Ishikawa (cell line): ENCODE measurements around the gene TMEM161A.

ENCODE experiments used
- CEBPB ChIP-seq: IDR thresholded peaks from 2 replicates; pipeline ENCODE4 v1.6.1; 2012
- EGR1 ChIP-seq: IDR thresholded peaks from 2 replicates; pipeline ENCODE4 v1.6.1; 2012
- EP300 ChIP-seq: IDR thresholded peaks from 2 replicates; pipeline ENCODE4 v1.6.1; 2012; ENCODE audit warnings: borderline replicate concordance
- FOXM1 ChIP-seq: IDR thresholded peaks from 2 replicates; pipeline ENCODE4 v1.6.1; 2012; ENCODE audit warnings: low read depth, borderline replicate concordance
- MAX ChIP-seq: IDR thresholded peaks from 2 replicates; pipeline ENCODE4 v1.6.1; 2012
- NFIC ChIP-seq: IDR thresholded peaks from 2 replicates; pipeline ENCODE4 v1.6.1; 2012
- REST ChIP-seq: IDR thresholded peaks from 2 replicates; pipeline ENCODE4 v1.6.1; 2012; ENCODE audit warnings: low read depth, mild to moderate bottlenecking
- TAF1 ChIP-seq: IDR thresholded peaks from 2 replicates; pipeline ENCODE4 v1.6.1; 2012; ENCODE audit warnings: low read depth, mild to moderate bottlenecking
- TCF12 ChIP-seq: IDR thresholded peaks from 2 replicates; pipeline ENCODE4 v1.6.1; 2012; ENCODE audit warnings: low read depth
- TEAD4 ChIP-seq: IDR thresholded peaks from 2 replicates; pipeline ENCODE4 v1.6.1; 2012
- YY1 ChIP-seq: IDR thresholded peaks from 2 replicates; pipeline ENCODE4 v1.6.1; 2012; ENCODE audit warnings: low read depth
- ZBTB7A ChIP-seq: IDR thresholded peaks from 2 replicates; pipeline ENCODE4 v1.6.1; 2012; ENCODE audit warnings: low read depth

DNA sequence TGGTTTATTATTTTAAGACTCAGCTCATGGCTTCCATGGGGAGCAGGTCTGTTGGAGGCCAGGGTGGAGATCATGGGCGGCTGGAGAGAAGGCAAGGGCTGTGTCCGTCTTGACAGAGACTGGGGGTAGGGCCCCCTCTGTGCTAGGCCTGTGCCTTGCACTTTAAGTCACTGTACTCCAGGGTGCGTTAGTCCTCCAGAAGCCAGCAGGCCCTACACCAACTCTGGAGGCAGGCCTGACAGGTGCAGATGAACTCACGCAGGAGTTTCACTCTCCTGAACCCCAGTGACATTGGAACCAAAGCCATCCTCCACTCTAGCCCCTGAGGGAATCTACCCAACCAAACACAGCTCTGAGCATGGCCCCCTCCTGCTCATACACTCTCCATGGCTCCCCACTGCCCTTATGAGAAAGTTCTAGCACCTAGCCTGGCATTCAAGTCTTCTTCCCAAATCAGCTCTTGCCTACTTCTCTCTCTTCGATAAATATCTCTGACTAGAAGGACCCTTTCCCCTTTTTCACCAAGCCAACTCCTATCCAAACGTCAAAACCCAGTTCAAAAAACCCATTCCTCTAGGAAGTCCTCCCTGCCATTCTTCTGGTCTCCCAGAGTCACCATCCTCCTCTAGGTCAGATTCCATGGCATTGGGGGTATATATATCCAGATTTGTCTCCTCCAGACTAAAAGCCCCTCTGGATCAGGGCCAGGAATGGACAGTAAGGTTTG, 16.7 kb upstream of the TMEM161A start:
- TF ChIP-seq TAF1 (no peak), CEBPB (no peak), REST (no peak), NFIC (no peak), EP300 (no peak), MAX (no peak), TEAD4 (no peak), FOXM1 (no peak), TCF12 (no peak), YY1 (no peak), EGR1 (no peak), ZBTB7A (no peak)
